HG02798 (cell line): ENCODE measurements around the gene FER.
"Not testable (repeated sequence)": the region's sequence is repeated elsewhere in the genome, so short reads cannot be mapped to it uniquely, and the experiment has no call there.

Experiments used
- ATAC-seq: cut with Tn5 transposase; IDR thresholded peaks from one replicate; pipeline ENCODE4 v1.9.1; 2021; ENCODE audit warnings: mild to moderate bottlenecking; ENCODE audit not compliant: unreplicated experiment, poor library complexity

Gene FER

GRCh38 chr5:109025729-109026128 is 278.0 kb downstream of the FER start:
- ATAC-seq, result not testable (repeated sequence)

DNA sequence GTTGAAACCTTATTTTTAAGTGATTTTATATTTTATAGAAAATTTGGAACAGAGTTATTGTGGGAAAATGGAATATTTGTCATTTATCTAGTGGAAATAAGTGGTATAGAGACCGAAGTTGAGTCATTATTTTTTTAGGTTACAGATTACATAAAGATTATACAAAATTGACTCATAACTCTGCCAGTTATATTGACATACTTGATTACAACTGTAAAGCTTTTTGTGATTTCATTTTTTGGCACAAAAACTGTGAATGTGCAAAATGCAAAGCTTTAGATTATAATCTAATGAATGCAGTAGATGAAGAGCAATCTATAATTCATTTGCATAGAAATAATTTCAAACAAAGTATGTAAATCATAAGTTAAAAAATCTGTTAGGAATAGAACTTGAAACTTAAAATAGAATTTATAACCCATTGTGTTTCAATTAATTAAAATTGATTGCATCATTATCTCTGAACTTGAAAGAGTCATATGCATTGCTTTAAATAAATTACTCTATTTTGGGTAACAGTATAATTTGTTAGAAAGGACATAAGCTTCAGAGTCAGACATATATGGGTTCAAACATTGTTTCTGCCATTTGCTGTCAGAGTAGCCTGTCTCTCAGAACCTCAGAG is 280.4 kb downstream of the FER start:
- ATAC-seq, result no peak

DNA sequence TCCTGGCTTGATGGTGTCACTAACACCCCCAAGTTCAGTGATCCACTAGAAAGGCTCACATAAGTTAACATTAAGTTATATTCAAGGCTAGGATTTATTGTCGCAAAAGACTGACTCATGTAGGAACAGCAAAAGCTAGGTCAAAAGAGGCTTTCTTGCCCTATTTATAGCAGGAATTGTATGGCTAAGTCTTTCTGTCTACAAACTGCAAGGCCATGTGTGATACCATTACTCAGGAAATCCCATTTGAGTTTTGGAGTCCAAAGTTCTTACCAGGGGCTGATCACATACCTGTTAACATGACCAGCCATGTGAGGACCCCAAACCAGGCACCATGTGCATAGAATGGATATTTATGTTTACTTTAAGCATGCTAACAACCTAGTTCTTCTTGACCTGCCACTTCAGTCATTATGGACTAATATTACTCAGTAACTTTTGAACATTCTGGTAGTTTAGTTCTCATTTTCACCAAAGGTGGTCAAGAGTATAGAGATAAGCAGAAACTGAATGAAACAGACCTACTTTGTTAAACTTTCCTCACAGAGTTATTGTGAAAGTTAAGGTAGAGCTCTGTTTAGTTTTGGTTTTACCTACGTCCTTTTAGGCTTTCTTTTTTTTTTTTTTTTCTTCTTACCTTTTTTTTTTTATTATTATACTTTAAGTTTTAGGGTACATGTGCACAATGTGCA is 281.1 kb downstream of the FER start:
- ATAC-seq, result peak; percentile 79

- ATAC-seq, result no peak
Measured at GRCh38 chr5:109029847-109030246, 282.1 kb downstream of the FER start.

GRCh38 chr5:109030360-109031143 is 282.9 kb downstream of the FER start:
- ATAC-seq, result no peak

GRCh38 chr5:109034306-109034705 is 286.6 kb downstream of the FER start:
- peak; percentile 49 for ATAC-seq

- no peak for ATAC-seq
Measured at GRCh38 chr5:109035436-109035835, 287.7 kb downstream of the FER start.

- no peak for ATAC-seq
Measured at GRCh38 chr5:109038209-109038840, 290.6 kb downstream of the FER start.

GRCh38 chr5:109041317-109041716 is 293.6 kb downstream of the FER start:
- no peak for ATAC-seq

- ATAC-seq, result no peak
Measured at GRCh38 chr5:109045710-109046109, 298.0 kb downstream of the FER start.

GRCh38 chr5:109049565-109049964 is 301.9 kb downstream of the FER start:
- no peak for ATAC-seq

GRCh38 chr5:109050321-109050720 is 302.6 kb downstream of the FER start:
- not testable (repeated sequence) for ATAC-seq

DNA sequence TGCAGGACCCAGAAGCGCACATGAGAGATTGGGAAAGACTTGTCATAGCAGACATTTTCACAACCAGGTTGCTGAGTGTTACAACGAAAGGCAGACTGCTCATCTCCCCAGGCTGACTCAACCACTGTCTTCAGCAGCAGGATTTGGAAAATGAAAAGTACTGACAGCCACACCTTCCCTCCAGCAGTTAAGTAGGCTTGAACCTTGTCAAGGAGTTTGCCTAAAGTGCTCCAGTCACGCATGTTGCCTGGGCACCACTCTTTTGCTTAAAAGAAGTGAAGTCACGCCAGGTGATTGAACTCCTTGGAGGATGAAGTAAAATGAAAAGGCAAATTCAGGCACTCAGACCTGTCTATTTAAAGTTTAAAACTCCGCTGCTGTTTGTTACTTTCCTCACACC is 304.5 kb downstream of the FER start:
- not testable (repeated sequence) for ATAC-seq

GRCh38 chr5:109053995-109054417 is 306.3 kb downstream of the FER start:
- ATAC-seq, result peak; percentile 64

DNA sequence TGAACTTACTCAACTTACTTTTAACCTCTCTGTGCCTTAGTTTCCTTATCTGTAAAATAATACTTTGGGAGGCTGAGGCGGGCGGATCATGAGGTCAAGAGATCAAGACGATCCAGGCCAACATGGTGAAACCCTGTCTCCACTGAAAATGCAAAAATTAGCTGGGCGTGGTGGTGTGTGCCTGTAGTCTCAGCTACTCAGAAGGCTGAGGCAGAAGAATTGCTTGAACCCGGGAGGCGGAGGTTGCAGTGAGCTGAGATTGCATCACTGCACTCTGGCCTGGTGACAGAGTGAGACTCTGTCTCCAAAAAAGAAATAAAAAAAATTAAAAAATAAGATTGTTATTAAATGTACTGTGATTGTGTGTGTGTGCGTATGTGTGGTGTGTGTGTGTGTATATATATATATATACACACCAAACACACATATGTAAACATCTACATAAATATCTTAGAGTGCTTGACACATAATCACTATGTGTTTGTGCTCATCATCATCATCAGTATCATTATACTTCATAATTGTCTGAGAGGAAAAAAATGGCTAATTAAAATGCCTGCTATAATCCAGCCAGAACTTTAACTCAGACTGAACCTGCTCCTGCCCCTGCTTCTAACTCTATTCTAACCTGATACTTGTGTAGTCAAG is 312.8 kb downstream of the FER start:
- ATAC-seq, result no peak

GRCh38 chr5:109062664-109063063 is 315.0 kb downstream of the FER start:
- no peak for ATAC-seq

- ATAC-seq, result no peak
Measured at GRCh38 chr5:109063223-109063622, 315.5 kb downstream of the FER start.

GRCh38 chr5:109076741-109077140 is 329.0 kb downstream of the FER start:
- no peak for ATAC-seq

GRCh38 chr5:109078448-109078847 is 330.8 kb downstream of the FER start:
- ATAC-seq, result no peak

DNA sequence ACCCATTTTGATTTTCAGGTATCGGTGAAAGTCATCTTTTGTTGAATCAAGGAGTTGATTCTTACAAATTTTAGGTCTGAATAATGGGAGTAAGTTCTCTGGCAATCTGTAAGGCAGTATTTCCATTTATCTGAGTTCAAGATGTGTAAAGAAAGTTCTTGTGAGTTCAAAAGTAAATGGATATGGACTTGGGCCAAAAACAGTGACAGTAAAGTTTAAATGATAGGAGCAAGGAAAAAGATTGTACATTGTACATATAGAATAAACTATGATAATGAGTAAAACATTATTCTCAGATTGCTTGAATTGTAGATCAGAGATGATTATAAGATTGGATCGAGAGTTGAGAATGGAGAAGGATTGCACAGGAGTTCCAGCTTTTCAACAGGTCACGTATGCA is 332.8 kb downstream of the FER start:
- ATAC-seq, result no peak
